ENCODE measurements around the gene LRRC49.
"Not testable (repeated sequence)": the region's sequence is repeated elsewhere in the genome, so short reads cannot be mapped to it uniquely, and the experiment has no call there.

LRRC49 gene

GRCh38 chr15:70858614-70859321, 33.9 kb upstream of the LRRC49 start:
- H3K9me3 Mint-ChIP-seq; H3K4me3 Mint-ChIP-seq; H3K4me1 Mint-ChIP-seq (ENCODE audit: low read depth); H3K27ac Mint-ChIP-seq; H3K36me3 Mint-ChIP-seq (ENCODE audit: low read depth); DNase-seq: not testable (repeated sequence)
- peaks cover 39% of the 10 kb centered on the region for H3K27me3 Mint-ChIP-seq

GRCh38 chr15:70859322-70859908, 33.2 kb upstream of the LRRC49 start:
- Mint-ChIP-seq H3K27ac (no peak overlapping the region), H3K4me1 (ENCODE audit: low read depth) (peaks cover 2% of the 10 kb centered on the region), H3K36me3 (ENCODE audit: low read depth) (no peaks in the 10 kb centered on the region), H3K27me3 (peaks cover 37% of the 10 kb centered on the region), H3K9me3 (no peaks in the 10 kb centered on the region), H3K4me3 (no peak overlapping the region)
- no peak for DNase-seq

- H3K4me3 Mint-ChIP-seq: no peak overlapping the region
- no peak overlapping the region for H3K27ac Mint-ChIP-seq
- peaks cover 31% of the 10 kb centered on the region for H3K27me3 Mint-ChIP-seq
Measured at GRCh38 chr15:70859998-70860397, 32.6 kb upstream of the LRRC49 start.

GRCh38 chr15:70863450-70864218, 29.0 kb upstream of the LRRC49 start:
- DNase-seq: no peak
- no peak overlapping the region for H3K27ac Mint-ChIP-seq
- H3K4me1 Mint-ChIP-seq (ENCODE audit: low read depth): no peaks in the 10 kb centered on the region
- H3K9me3 Mint-ChIP-seq: no peaks in the 10 kb centered on the region
- no peaks in the 10 kb centered on the region for H3K36me3 Mint-ChIP-seq (ENCODE audit: low read depth)
- H3K27me3 Mint-ChIP-seq: peaks cover 19% of the 10 kb centered on the region
- H3K4me3 Mint-ChIP-seq: no peak overlapping the region

More at GRCh38 chr15:70859998-70860397, 32.6 kb upstream of the LRRC49 start:
- DNase-seq: no peak
- no peaks in the 10 kb centered on the region for H3K9me3 Mint-ChIP-seq
- no peaks in the 10 kb centered on the region for H3K4me1 Mint-ChIP-seq (ENCODE audit: low read depth)
- no peaks in the 10 kb centered on the region for H3K36me3 Mint-ChIP-seq (ENCODE audit: low read depth)

- Mint-ChIP-seq H3K4me1 (ENCODE audit: low read depth) (peaks cover 5% of the 10 kb centered on the region), H3K27me3 (peaks cover 9% of the 10 kb centered on the region), H3K9me3 (no peaks in the 10 kb centered on the region), H3K4me3 (no peak overlapping the region), H3K36me3 (ENCODE audit: low read depth) (no peaks in the 10 kb centered on the region), H3K27ac (no peak overlapping the region)
- DNase-seq: no peak
Measured at GRCh38 chr15:70866982-70867641, 25.5 kb upstream of the LRRC49 start.

- Mint-ChIP-seq H3K27me3 (peaks cover 9% of the 10 kb centered on the region), H3K4me1 (ENCODE audit: low read depth) (peaks cover 5% of the 10 kb centered on the region), H3K9me3 (no peaks in the 10 kb centered on the region), H3K4me3 (no peak overlapping the region), H3K36me3 (ENCODE audit: low read depth) (no peaks in the 10 kb centered on the region), H3K27ac (no peak overlapping the region)
- no peak for DNase-seq
Measured at GRCh38 chr15:70867911-70868467, 24.6 kb upstream of the LRRC49 start.

- Mint-ChIP-seq H3K9me3 (no peaks in the 10 kb centered on the region), H3K27me3 (peaks cover 21% of the 10 kb centered on the region), H3K36me3 (ENCODE audit: low read depth) (no peaks in the 10 kb centered on the region), H3K27ac (no peak overlapping the region), H3K4me3 (no peak overlapping the region), H3K4me1 (ENCODE audit: low read depth) (peaks cover 5% of the 10 kb centered on the region)
- no peak for DNase-seq
Measured at GRCh38 chr15:70869346-70869745, 23.3 kb upstream of the LRRC49 start.

- H3K27ac Mint-ChIP-seq: no peak overlapping the region
- H3K36me3 Mint-ChIP-seq (ENCODE audit: low read depth): no peaks in the 10 kb centered on the region
- H3K27me3 Mint-ChIP-seq: peaks cover 28% of the 10 kb centered on the region
- peaks cover 5% of the 10 kb centered on the region for H3K4me1 Mint-ChIP-seq (ENCODE audit: low read depth)
- no peaks in the 10 kb centered on the region for H3K9me3 Mint-ChIP-seq
- no peak for DNase-seq
- no peak overlapping the region for H3K4me3 Mint-ChIP-seq
Measured at GRCh38 chr15:70870051-70870450, 22.6 kb upstream of the LRRC49 start.

- not testable (repeated sequence) for H3K4me3 Mint-ChIP-seq
Measured at GRCh38 chr15:70871490-70871889, 21.1 kb upstream of the LRRC49 start.

GRCh38 chr15:70873232-70874054, 19.2 kb upstream of the LRRC49 start:
- H3K9me3 Mint-ChIP-seq: no peaks in the 10 kb centered on the region
- peaks cover 42% of the 10 kb centered on the region for H3K27me3 Mint-ChIP-seq
- H3K27ac Mint-ChIP-seq: no peak overlapping the region
- DNase-seq: no peak
- no peaks in the 10 kb centered on the region for H3K36me3 Mint-ChIP-seq (ENCODE audit: low read depth)
- no peak overlapping the region for H3K4me3 Mint-ChIP-seq
- peaks cover 5% of the 10 kb centered on the region for H3K4me1 Mint-ChIP-seq (ENCODE audit: low read depth)

More at GRCh38 chr15:70871490-70871889, 21.1 kb upstream of the LRRC49 start:
- DNase-seq; H3K9me3 Mint-ChIP-seq; H3K36me3 Mint-ChIP-seq (ENCODE audit: low read depth); H3K4me1 Mint-ChIP-seq (ENCODE audit: low read depth); H3K27ac Mint-ChIP-seq: not testable (repeated sequence)
- H3K27me3 Mint-ChIP-seq: peaks cover 41% of the 10 kb centered on the region

GRCh38 chr15:70875001-70875782, 17.4 kb upstream of the LRRC49 start:
- Mint-ChIP-seq H3K27ac (no peak overlapping the region), H3K4me1 (ENCODE audit: low read depth) (peaks cover under 1% of the 10 kb centered on the region), H3K36me3 (ENCODE audit: low read depth) (no peaks in the 10 kb centered on the region), H3K27me3 (peaks cover 56% of the 10 kb centered on the region), H3K9me3 (no peaks in the 10 kb centered on the region), H3K4me3 (no peak overlapping the region)
- DNase-seq: no peak

- peaks cover 59% of the 10 kb centered on the region for H3K27me3 Mint-ChIP-seq
Measured at GRCh38 chr15:70876011-70876410, 16.6 kb upstream of the LRRC49 start.

GRCh38 chr15:70876683-70877082, 15.9 kb upstream of the LRRC49 start:
- Mint-ChIP-seq H3K27me3 (peaks cover 59% of the 10 kb centered on the region), H3K27ac (no peak overlapping the region), H3K4me1 (ENCODE audit: low read depth) (no peaks in the 10 kb centered on the region), H3K9me3 (no peaks in the 10 kb centered on the region), H3K4me3 (no peak overlapping the region), H3K36me3 (ENCODE audit: low read depth) (no peaks in the 10 kb centered on the region)
- no peak for DNase-seq

More at GRCh38 chr15:70876011-70876410, 16.6 kb upstream of the LRRC49 start:
- Mint-ChIP-seq H3K36me3 (ENCODE audit: low read depth) (no peaks in the 10 kb centered on the region), H3K4me3 (no peak overlapping the region), H3K27ac (no peak overlapping the region), H3K4me1 (ENCODE audit: low read depth) (no peaks in the 10 kb centered on the region), H3K9me3 (no peaks in the 10 kb centered on the region)
- no peak for DNase-seq

All from activated T-cell treated with anti-CD3 and anti-CD28 coated beads, Interleukin-2, amount 50 U/mL, for 24 hours (primary cell).